GM19239 (cell line): ENCODE measurements around the gene KCTD4.
A peak's percentile ranks its signal among the peaks of the same experiment; 100 is the strongest.
"Not testable (repeated sequence)": the region's sequence is repeated elsewhere in the genome, so short reads cannot be mapped to it uniquely, and the experiment has no call there.

ENCODE experiments used
- DNase-seq: peaks from one replicate; pipeline ENCODE4 v3.0.0; 2011; ENCODE audit warnings: low spot score; ENCODE audit not compliant: insufficient read length
- FAIRE-seq: peaks from 2 replicates; lab custom pipeline; 2011; peaks lifted over from hg19 to GRCh38; lab: Jason Lieb, UNC

The KCTD4 gene

DNA sequence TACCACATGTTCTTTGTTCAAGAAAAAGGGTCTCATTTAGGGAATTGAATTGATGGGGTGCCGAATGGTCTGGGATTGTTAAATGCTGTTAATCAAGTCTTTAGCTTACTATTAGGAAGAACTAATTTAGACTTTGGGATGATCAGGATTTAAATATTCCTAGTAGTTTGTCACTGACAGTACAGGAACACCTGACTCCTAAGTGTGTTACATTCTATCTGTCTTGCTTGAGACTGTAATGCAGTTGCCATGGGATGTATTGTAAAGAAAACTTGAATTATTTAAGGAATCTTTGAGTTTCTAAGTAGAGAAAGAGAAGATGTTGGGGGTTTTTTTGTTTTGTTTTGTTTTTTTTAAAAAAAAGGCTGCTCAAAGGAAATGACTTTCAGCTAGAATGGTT, 17.8 kb upstream of the KCTD4 start:
- no peak for FAIRE-seq
- DNase-seq: no peak

DNA sequence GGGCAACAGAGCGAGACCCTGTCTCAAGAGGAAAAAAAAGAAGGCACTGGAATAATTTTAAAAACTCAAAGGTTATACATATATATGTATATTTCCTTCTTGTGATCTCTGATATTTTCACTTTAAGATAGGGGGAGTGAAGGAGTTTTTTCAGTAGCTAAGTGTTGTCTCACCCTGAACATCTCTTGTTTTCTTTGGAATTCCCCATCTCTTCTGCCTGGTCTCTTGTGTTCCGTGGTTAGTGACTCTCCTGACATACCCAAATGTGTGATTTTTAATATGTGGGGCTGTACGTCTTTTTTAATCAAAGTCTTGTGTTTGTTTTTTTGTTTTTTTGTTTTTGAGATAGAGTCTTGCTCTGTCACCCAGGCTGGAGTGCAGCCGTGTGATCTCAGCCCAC, 15.3 kb upstream of the KCTD4 start:
- FAIRE-seq (no peak), DNase-seq (no peak)

DNA sequence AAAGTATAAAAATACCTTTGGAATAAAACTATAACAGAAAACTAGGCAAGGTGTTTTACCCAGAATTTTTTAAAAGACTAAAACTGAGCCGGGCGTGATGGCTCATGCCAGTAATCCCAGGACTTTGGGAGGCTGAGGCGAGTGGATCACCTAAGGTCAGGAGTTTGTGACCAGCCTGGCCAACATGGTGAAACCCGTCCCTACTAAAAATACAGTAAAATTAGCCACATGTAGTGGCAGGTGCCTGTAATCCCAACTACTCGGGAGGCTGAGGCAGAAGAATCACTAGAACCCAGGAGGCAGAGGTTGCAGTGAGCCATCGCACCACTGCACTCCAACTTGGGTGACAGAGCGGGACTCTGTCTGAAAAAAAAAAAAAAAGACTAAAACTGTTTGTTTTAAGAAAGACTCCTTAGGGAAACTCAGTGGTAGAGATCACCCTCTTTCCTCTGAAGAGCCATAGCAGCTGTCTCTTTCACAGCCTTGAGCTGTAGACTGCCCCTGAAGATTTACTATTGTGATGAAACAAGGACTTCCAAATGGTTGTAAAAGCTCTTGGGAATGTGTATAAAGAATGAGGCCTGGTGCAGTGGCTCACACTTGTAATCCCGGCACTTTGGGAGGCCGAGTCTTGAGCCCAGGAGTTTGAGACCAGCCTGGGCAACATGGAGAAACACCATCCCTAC, 14.7 kb upstream of the KCTD4 start:
- FAIRE-seq (no peak), DNase-seq (no peak)

DNA sequence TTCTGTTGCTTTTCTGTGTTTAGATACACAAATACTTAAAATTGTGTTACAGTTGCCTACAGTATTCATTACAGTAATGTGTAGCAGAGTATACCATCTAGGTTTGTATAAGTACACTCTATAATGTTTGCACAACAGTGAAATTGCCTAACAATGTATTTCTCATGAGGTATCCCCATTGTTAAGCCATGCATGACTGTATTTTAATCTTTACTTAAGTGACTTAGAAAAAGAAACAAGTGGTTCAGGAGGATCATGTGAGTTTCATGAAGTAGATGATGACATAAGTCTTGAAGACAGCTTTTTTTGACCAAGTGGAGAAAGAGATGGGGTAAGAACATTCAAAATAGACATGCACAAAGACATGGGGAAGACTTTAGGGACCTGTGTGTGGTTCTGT, 8.4 kb upstream of the KCTD4 start:
- no peak for FAIRE-seq

DNA sequence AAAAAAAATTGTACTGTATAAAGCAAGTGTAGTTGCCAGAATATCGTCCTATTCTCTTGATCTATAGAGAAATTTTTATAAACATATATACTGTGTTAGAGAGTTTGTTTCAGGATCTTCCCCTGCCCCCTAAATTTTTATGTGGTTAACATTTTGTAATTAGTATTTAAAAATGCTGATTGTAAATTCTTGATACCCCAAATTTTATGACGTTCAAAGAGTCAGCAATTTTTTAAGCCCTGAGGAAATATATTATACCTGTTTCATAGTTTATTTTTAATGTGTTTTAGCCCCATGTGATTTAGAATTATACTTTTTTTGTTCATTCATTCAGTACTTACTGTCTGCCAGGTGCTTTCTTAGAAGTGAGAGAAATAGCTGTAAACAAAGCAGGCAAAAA, 7.3 kb upstream of the KCTD4 start:
- FAIRE-seq: peak; percentile 8

More for the DNA sequence above, 8.4 kb upstream of the KCTD4 start:
- no peak for DNase-seq

DNA sequence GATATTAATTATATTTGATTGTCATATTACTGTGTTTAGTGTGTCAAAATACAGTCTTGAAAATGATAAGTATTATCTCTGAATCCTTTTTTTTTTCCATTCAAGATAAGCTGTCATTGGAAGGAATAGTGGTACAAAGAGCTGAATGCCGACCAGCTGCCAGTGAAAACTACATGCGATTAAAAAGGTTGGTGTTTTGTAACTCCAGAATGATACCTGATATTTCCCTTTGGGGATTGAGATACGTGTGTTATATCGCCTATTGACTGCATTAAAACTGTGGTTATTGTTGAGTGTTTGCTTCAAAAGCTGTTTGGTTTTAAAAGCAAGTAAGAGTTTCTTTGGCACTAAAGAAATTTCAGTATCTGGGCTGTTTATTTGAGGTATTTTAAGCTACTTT, 6.5 kb upstream of the KCTD4 start:
- DNase-seq: no peak
- no peak for FAIRE-seq

More for the DNA sequence above, 7.3 kb upstream of the KCTD4 start:
- no peak for DNase-seq

DNA sequence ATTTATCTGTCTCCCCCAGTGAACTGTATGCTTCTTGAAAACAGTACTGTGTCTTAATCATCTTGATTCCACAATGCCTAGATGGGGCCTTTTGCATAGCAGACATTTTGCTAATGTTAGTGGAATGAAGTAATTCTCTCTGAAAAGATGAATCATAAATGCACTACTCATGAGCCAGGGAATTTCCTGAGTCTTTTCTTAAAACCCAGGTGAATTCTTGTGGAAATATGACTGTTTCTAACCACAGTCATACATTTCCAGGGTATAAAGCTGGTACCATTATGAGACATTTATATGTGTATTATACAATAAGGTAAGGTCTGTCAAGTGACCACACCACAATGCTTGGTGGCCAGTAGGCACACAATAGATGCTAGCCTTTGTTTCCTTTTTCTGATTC, 5.5 kb upstream of the KCTD4 start:
- DNase-seq (no peak), FAIRE-seq (peak; percentile 60)

DNA sequence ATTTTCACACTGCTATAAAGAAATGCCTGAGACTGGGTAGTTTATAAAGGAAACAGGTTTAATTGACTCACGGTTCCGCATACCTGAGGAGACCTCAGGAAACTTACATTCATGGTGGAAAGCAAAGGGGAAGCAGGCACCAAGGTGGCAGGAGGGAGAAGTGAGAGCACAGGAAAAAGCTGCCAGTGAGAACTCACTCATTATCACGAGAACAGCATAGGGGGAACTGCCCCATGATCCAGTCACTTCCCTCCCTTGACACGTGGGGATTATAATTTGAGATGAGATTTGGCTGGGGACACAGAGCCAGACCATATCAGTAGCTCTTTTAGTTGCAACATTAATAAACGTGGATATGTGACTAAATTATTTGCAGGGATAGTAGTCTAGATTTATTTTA, 4.3 kb upstream of the KCTD4 start:
- FAIRE-seq (no peak), DNase-seq (no peak)

DNA sequence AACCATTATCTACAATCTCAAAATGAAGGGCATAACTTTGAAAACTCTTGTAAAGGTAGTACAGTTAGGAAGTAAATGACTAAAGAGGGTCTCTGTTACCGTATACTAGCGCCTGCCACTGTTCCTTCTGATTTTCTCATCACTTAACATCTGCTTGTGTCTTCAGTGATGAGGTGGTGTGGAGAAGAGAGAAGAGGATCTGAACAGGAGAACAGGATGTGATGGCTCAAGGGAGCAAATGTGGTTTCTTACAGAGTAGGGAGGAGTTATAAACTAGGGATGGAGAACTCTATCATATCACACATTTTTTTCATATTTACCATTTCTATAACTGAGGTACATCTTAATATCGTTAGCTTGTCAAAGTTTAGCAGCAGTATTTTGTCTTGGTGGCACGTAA, 1.1 kb downstream of the KCTD4 start:
- FAIRE-seq (no peak), DNase-seq (no peak)

DNA sequence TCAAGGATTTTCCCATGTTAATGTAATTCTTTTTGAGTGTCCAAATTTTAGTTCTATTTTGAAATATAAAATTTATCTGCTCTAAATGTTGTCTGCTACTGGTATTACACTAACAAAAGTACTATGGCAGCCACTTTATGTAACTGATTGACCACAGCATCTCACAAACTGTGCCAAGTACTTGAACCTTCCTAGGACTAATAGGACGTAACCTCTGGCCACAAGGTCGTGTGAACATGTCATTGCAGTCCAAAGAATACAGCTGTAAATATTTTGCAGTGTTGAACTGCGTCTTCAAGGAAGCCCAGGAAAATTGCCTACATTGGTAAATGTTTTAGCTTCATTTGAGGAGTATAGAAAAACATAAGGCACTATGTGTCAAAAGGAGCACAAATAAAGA, 1.9 kb downstream of the KCTD4 start:
- no peak for DNase-seq
- no peak for FAIRE-seq

DNA sequence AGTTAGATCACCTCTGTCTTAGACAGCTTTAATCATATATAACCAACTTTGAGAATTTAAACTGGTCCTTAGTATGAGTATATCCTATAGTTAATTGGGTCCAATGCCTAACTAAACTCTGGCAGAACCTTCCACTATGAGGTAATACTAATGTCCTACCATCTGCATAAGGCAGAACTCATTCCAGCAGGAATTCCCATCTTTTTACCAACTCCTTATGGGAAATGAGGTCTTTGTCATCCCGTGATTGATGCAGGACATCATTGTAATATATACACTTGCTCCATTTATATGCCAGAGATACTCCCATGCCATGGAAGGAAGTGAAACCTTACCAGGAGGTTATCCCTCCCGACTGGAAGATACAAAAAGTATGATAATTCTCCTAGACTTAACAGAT, 2.8 kb downstream of the KCTD4 start:
- peak; percentile 73 for FAIRE-seq
- DNase-seq: no peak

DNA sequence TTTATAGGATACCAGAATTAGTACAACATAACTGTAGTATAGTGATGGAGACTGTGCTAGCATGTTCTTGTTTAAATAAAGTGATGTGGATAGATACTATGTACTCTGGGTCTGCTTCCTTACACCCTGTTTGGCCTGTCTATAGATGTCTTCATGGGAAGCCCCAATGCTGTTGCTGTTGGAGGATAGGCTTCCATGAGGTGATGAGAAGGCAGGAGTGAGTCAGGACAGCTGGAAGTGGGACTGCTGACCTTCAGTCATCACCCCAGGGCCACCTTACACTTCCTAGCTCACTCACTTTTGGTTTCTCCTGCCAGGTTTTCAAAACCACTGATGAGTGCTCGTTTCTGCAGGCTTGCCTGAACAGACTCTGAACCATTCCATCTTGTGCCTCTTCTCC, 4.2 kb downstream of the KCTD4 start:
- peak; percentile 82 for FAIRE-seq
- peak; percentile 3 for DNase-seq

DNA sequence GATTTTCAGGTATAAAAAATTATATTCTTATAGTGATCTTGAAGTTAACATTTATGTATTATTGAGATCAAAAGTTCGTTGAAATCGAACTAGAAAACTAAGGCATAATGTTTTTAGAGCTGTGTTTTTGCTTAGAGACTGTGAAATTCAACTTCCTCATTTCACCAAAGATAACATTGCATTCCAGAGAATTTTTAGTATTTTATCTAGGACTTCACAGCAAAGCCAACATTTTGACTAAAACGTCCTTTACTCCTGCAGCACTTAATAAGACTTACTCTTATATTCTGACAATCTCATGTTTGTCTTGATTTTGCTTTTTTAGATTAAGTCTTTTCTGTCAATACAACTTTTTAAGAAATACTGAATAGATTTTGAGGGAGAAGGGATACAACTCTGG, 4.7 kb downstream of the KCTD4 start:
- FAIRE-seq: peak; percentile 23
- no peak for DNase-seq

DNA sequence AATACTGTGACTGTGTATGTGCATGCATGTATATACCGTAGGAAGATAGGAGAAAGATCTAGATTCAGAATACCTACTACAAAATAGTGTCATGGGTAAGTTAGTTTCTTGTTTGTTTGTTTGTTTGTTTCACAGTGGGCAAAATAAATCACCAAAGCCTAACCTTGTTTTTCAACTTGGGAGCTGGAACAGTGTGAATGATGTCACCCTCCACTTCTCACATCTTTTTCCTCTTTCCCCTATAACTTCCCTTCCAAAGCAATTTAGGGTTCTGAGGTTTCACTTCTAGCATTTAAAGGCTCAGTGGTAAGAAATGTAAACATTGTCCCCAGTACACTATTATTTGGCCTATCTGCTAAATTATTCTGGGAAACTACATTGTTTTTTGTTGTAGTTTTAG, 5.4 kb downstream of the KCTD4 start:
- DNase-seq: no peak
- no peak for FAIRE-seq

DNA sequence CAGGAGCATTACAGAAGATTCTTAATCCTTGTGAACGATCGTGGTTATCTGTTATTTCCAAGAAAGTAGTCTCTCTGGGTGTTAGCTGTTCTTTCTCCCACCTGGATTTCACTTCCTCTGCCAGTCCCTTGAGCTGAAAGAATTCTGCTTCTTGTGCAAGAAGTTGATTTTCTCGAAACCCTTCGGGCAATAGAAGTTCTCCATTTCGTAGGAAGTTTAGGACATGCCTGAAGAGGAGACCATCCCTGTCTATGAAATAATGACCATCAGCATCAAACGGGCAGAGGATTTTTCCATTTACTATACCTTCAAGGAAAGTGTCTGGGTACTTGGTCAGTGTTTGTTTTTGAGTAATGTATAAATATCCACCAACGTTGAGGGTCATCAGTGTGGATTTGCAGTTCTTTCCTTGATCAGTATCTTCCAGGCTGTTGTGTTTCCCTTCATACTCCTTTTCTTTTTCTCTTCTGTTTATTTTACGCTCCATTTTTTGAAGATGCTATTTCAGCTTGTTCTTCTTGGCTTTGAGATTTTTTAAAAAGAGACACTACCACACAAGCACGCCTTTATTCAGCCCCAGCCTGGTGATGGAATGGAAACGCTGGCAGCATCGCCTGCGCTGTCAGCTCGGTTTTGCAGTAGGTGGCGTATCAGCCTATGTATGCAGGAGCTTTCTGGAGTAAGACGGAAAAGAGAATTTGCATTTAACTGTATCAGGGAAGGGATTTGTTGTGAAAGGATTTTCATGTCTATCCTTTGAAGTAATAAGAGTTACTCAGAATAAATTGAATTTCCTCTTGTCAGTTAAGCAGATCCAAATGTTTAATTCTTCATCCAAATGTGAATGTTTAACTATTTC, 6.5 kb downstream of the KCTD4 start:
- FAIRE-seq (no peak), DNase-seq (no peak)

DNA sequence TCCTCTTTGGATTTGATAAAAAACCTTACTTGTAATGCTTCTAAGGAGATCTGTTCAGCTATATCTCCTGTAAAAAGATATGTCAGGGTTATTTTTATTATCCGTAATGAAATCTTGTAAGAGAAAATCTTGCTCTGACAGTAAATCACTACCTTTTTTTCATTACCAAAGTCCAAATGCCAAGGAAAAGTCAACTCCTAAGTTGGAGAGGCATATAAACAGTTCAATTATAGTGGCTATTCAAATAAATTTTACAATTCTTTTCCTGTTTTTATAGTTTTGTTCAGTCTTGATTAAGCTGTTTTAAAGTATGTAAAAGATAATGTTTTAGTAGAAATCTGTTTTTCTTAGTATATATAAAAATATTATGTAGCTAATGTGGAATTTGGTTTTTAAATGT, 9.0 kb downstream of the KCTD4 start:
- DNase-seq: no peak
- no peak for FAIRE-seq

DNA sequence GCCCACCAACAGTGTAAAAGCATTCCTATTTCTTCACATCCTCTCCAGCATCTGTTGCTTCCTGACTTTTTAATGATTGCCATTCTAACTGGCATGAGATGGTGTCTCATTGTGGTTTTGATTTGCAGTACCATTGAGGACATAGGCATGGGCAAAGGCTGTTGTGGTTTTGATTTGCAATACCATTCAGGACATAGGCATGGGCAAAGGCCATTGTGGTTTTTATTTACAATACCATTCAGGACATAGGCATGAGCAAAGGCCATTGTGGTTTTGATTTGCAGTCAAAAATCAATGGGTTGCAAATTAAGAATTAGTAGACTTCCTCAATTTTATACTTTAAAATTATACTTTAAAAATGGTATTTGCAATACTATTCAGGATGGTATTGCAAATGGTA, 11.3 kb downstream of the KCTD4 start:
- FAIRE-seq, DNase-seq: not testable (repeated sequence)

DNA sequence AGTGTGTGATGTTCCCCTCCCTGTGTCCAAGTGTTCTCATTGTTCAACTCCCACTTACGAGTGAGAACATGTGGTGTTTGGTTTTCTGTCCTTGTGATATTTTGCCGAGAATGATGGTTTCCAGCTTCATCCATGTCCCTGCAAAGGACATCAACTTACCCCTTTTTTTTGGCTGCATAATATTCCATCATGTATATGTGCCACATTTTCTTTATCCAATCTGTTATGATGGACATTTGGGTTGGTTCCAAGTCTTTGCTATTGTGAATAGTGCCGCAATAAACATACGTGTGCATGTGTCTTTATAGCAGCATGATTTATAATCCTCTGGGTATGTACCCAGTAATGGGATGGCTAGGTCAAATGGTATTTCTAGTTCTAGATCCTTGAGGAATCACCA, 11.8 kb downstream of the KCTD4 start:
- FAIRE-seq: not testable (repeated sequence)

DNA sequence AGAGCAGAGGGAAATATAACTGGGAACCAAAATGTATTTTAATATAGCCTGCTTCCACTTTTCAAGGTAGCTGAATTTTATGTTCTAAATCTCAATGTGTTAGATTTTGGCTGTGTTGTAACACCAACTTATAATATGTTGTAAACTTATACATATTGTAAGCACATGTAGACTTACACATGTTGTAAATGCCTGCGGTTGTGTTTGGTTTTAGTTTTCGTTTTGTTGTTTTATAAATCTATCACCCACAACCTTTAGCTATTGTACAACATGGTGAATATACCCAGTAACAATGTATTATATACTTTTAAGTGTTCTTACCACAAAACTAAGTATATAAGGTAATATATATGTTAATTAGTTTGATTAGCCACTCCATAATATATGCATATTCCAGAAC, 15.6 kb downstream of the KCTD4 start:
- FAIRE-seq (no peak), DNase-seq (no peak)

More for the DNA sequence above, 11.8 kb downstream of the KCTD4 start:
- DNase-seq: not testable (repeated sequence)

DNA sequence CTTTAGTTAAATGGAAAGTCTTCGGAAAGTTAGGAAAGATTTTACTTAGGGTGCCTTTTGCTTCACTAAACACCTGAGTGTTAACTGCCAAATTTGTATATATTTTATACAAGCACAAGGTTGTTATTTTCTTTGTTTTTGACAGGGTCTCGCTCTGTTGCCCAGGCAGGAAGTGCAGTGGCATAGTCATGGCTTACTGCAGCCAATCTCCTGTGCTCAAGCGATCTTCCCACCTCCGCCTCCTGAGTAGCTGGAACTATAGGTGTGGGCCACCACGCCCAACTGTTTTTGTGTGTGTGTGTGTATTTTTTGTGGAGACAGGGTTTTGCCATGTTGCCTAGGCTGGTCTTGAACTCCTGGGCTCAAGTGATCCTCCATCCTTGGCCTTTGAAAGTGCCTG, 16.2 kb downstream of the KCTD4 start:
- DNase-seq (no peak), FAIRE-seq (peak; percentile 21)

DNA sequence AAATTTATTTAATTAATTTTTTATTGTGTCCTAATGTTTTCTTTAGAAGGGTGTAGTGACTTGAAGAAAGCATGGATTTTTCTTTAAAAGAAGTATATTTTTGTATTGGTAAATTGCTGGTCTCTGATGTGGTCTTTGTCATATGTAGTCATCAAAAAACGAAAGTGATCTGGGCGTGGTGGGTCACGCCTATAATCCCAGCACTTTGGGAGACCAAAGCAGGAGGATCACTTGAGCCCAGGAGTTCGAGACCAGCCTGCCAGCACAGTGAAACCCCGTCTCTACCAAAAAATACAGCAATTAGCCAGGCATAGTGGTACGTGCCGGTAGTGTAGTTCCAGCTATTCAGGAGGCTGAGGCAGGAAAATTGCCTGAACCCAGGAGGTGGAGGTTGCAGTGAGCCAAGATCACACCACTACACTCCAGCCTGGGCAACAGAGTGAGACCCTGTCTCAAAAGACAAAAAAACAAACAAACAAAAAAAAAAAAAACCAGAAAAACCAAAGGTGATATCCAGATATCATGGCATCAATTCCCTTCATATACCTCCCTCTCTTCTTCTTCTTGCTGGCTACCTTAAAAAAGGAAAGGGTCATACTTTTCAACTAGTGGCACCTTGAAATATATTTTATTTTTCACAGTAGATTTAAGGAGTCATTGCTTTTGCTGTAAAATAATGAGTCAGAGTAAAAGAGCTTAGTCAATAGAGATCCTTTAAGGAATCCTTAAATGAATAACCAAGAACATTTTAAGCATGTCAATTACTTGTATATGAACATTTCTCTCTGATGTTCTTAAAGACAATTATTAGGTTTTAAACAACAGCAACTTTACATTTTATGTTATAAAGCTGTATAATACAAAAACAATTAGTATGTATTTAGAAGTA, 19.9 kb downstream of the KCTD4 start:
- no peak for DNase-seq

More for the DNA sequence above, 19.9 kb downstream of the KCTD4 start:
- FAIRE-seq: no peak
